Measurements from ENCODE around the gene PCDHA1. TPM values are rescaled to one million over a fixed set of nuclear protein-coding genes. Genes with fewer than 3 reads are reported as not detected.

PCDHA1 gene
- total RNA-seq, 2 experiments from 2014 or later = not detected

- Mint-ChIP-seq H3K27ac (no peak overlapping the region), H3K27me3 (peaks cover 30% of the 10 kb centered on the region), H3K4me1 (peaks cover 8% of the 10 kb centered on the region), H3K9me3 (ENCODE audit: low read depth) (no peaks in the 10 kb centered on the region), H3K36me3 (ENCODE audit: low read depth) (no peaks in the 10 kb centered on the region), H3K4me3 (no peak overlapping the region)
- intact Hi-C loops (cut with DNase I, micrococcal nuclease) = no loop called here
- ChIA-PET CTCF (interaction anchor here (0.6 kb wide), 1 partner anchor 77 kb away, joined by 3 read pairs; the partner anchor contains the start of gene PCDHAC1), POLR2A (no interaction called here)
- DNase-seq (no peak), ATAC-seq (no peak)
These were observed 217.1 kb downstream of the PCDHA1 start for GRCh38 chr5:141003031-141003430.

GRCh38 chr5:141003791-141004611 lies 218.1 kb downstream of the PCDHA1 start:
- ATAC-seq (no peak), DNase-seq (no peak)
- no peak overlapping the region for H3K4me3 Mint-ChIP-seq
- H3K4me1 Mint-ChIP-seq = peaks cover 8% of the 10 kb centered on the region
- intact Hi-C loops (cut with DNase I, micrococcal nuclease) = no loop called here
- H3K36me3 Mint-ChIP-seq (ENCODE audit: low read depth) = no peaks in the 10 kb centered on the region
- POLR2A ChIA-PET = no interaction called here
- CTCF ChIA-PET = no interaction called here
- H3K27me3 Mint-ChIP-seq = peaks cover 30% of the 10 kb centered on the region
- H3K27ac Mint-ChIP-seq = no peak overlapping the region
- H3K9me3 Mint-ChIP-seq (ENCODE audit: low read depth) = no peaks in the 10 kb centered on the region

GRCh38 chr5:141007791-141008190 lies 221.9 kb downstream of the PCDHA1 start:
- POLR2A ChIA-PET = no interaction called here
- Mint-ChIP-seq H3K27ac (no peak overlapping the region), H3K9me3 (ENCODE audit: low read depth) (no peaks in the 10 kb centered on the region), H3K4me3 (no peak overlapping the region), H3K36me3 (ENCODE audit: low read depth) (no peaks in the 10 kb centered on the region), H3K27me3 (peaks cover 9% of the 10 kb centered on the region), H3K4me1 (no peaks in the 10 kb centered on the region)
- intact Hi-C loops (cut with DNase I, micrococcal nuclease) = no loop called here
- no peak for DNase-seq
- no peak for ATAC-seq
- CTCF ChIA-PET = no interaction called here

- H3K4me3 Mint-ChIP-seq = no peak overlapping the region
- H3K4me1 Mint-ChIP-seq = no peaks in the 10 kb centered on the region
- no peaks in the 10 kb centered on the region for H3K36me3 Mint-ChIP-seq (ENCODE audit: low read depth)
- no peak overlapping the region for H3K27ac Mint-ChIP-seq
- no peak for DNase-seq
- H3K27me3 Mint-ChIP-seq = peaks cover 18% of the 10 kb centered on the region
- ChIA-PET POLR2A (no interaction called here), CTCF (interaction anchor here (0.7 kb wide), 1 partner anchor 385 kb away, joined by 3 read pairs; no protein-coding TSS in a partner anchor)
- no peaks in the 10 kb centered on the region for H3K9me3 Mint-ChIP-seq (ENCODE audit: low read depth)
- no peak for ATAC-seq
- intact Hi-C loops (cut with DNase I, micrococcal nuclease) = no loop called here
These were observed 224.3 kb downstream of the PCDHA1 start for GRCh38 chr5:141010047-141010793.

- Mint-ChIP-seq H3K4me3 (no peak overlapping the region), H3K27ac (no peak overlapping the region), H3K36me3 (ENCODE audit: low read depth) (no peaks in the 10 kb centered on the region), H3K27me3 (peaks cover 11% of the 10 kb centered on the region), H3K9me3 (ENCODE audit: low read depth) (no peaks in the 10 kb centered on the region), H3K4me1 (no peaks in the 10 kb centered on the region)
- no peak for DNase-seq
- no peak for ATAC-seq
- POLR2A ChIA-PET = no interaction called here
- CTCF ChIA-PET = interaction anchor here (0.6 kb wide), 1 partner anchor 12 kb away, joined by 3 read pairs; no protein-coding TSS in a partner anchor
- intact Hi-C loops (cut with DNase I, micrococcal nuclease) = no loop called here
These were observed 232.0 kb downstream of the PCDHA1 start for GRCh38 chr5:141017943-141018342.

- CTCF ChIA-PET = no interaction called here
- intact Hi-C loops (cut with DNase I, micrococcal nuclease) = no loop called here
- no peaks in the 10 kb centered on the region for H3K4me1 Mint-ChIP-seq
- H3K27ac Mint-ChIP-seq = no peak overlapping the region
- POLR2A ChIA-PET = no interaction called here
- DNase-seq = no peak
- H3K27me3 Mint-ChIP-seq = peaks cover 2% of the 10 kb centered on the region
- no peaks in the 10 kb centered on the region for H3K36me3 Mint-ChIP-seq (ENCODE audit: low read depth)
- H3K4me3 Mint-ChIP-seq = no peak overlapping the region
- no peak for ATAC-seq
- no peaks in the 10 kb centered on the region for H3K9me3 Mint-ChIP-seq (ENCODE audit: low read depth)
These were observed 236.4 kb downstream of the PCDHA1 start for GRCh38 chr5:141022384-141022783.

GRCh38 chr5:141031006-141031405 lies 245.1 kb downstream of the PCDHA1 start:
- CTCF ChIA-PET = no interaction called here
- intact Hi-C loops (cut with DNase I, micrococcal nuclease) = no loop called here

GRCh38 chr5:141032626-141033025 lies 246.7 kb downstream of the PCDHA1 start:
- H3K27me3 Mint-ChIP-seq = peaks cover 5% of the 10 kb centered on the region
- no peaks in the 10 kb centered on the region for H3K9me3 Mint-ChIP-seq (ENCODE audit: low read depth)
- H3K4me1 Mint-ChIP-seq = no peaks in the 10 kb centered on the region
- no peaks in the 10 kb centered on the region for H3K36me3 Mint-ChIP-seq (ENCODE audit: low read depth)
- ATAC-seq (no peak), DNase-seq (no peak)
- intact Hi-C loops (cut with DNase I, micrococcal nuclease) = no loop called here
- no peak overlapping the region for H3K27ac Mint-ChIP-seq
- ChIA-PET CTCF (no interaction called here), POLR2A (no interaction called here)
- H3K4me3 Mint-ChIP-seq = no peak overlapping the region

More at GRCh38 chr5:141031006-141031405, 245.1 kb downstream of the PCDHA1 start:
- Mint-ChIP-seq H3K27ac (no peak overlapping the region), H3K4me1 (no peaks in the 10 kb centered on the region), H3K27me3 (peaks cover 3% of the 10 kb centered on the region), H3K4me3 (no peak overlapping the region), H3K9me3 (ENCODE audit: low read depth) (no peaks in the 10 kb centered on the region), H3K36me3 (ENCODE audit: low read depth) (no peaks in the 10 kb centered on the region)
- no peak for DNase-seq
- ATAC-seq = no peak
- POLR2A ChIA-PET = no interaction called here

GRCh38 chr5:141039061-141039460 lies 253.1 kb downstream of the PCDHA1 start:
- intact Hi-C loops (cut with DNase I, micrococcal nuclease) = no loop called here
- ATAC-seq (no peak), DNase-seq (no peak)
- Mint-ChIP-seq H3K9me3 (ENCODE audit: low read depth) (no peaks in the 10 kb centered on the region), H3K4me1 (no peaks in the 10 kb centered on the region), H3K36me3 (ENCODE audit: low read depth) (no peaks in the 10 kb centered on the region), H3K27me3 (peaks cover 9% of the 10 kb centered on the region), H3K4me3 (no peak overlapping the region), H3K27ac (no peak overlapping the region)
- CTCF ChIA-PET = no interaction called here
- POLR2A ChIA-PET = no interaction called here

GRCh38 chr5:141039517-141039916 lies 253.6 kb downstream of the PCDHA1 start:
- Mint-ChIP-seq H3K4me1 (no peaks in the 10 kb centered on the region), H3K4me3 (no peak overlapping the region), H3K27ac (no peak overlapping the region), H3K27me3 (peaks cover 13% of the 10 kb centered on the region), H3K9me3 (ENCODE audit: low read depth) (no peaks in the 10 kb centered on the region), H3K36me3 (ENCODE audit: low read depth) (no peaks in the 10 kb centered on the region)
- no peak for DNase-seq
- ATAC-seq = no peak
- intact Hi-C loops (cut with DNase I, micrococcal nuclease) = no loop called here
- ChIA-PET POLR2A (no interaction called here), CTCF (interaction anchor here (1.0 kb wide), 1 partner anchor 143 kb away, joined by 3 read pairs; the partner anchor contains the start of gene PCDHB16)

GRCh38 chr5:141040093-141040770 lies 254.3 kb downstream of the PCDHA1 start:
- ATAC-seq = no peak
- ChIA-PET CTCF (interaction anchor here (1.0 to 1.2 kb wide), 2 partner anchors 142 to 164 kb away, joined by 3 to 4 read pairs; partner anchors contain the start of gene PCDHB16), POLR2A (no interaction called here)
- Mint-ChIP-seq H3K27ac (no peak overlapping the region), H3K4me1 (no peaks in the 10 kb centered on the region), H3K4me3 (no peak overlapping the region), H3K36me3 (ENCODE audit: low read depth) (no peaks in the 10 kb centered on the region), H3K9me3 (ENCODE audit: low read depth) (no peaks in the 10 kb centered on the region), H3K27me3 (peaks cover 13% of the 10 kb centered on the region)
- DNase-seq = peak; percentile 16
- intact Hi-C loops (cut with DNase I, micrococcal nuclease) = loop anchor here (2.0 to 5.0 kb wide), 3 partner anchors 159 to 253 kb away; partner anchors contain the start of genes PCDHA1 (in 1 of the 2) and PCDHA8 (in 1 of the 2)

All from activated CD4-positive, alpha-beta T cell treated with anti-CD3 and anti-CD28 coated beads for 36 hours (primary cell).